ENCODE measurements around the gene ABLIM2.

ABLIM2 gene

DNA sequence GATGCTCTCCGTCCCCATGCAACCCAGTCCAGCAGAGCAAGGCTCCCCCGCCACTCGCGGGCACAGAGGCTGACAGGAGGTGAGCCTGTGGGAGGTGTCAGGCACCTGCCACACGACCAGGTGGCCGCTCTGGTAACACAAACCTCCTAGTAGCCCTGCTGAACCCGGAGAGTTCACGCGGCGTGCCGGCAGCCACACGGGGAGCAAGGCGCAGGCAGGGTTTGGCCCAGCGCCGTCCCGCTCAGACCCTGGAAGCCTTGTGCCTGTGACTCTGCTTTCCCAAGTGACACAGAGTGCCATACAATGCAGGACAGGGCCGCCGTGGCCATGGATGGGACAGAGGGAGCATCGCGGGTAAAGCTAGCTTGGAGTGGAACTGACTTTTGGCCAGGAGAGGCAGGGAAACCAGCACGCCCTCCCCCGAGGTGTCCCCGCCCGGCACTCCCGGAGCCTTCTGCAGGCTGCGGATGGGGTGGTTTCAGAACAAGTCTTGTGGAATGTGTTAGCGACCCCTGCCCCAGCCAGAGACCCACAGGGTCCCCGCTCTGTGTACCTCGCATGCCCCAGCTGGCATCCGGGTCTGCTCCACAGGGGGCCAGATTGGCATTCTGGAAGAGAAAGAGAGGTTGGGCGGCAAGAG lies 174.2 kb downstream of the ABLIM2 start:
- no peak for DNase-seq (ENCODE audit: low read depth)
- TF ChIP-seq, protein P1, sequence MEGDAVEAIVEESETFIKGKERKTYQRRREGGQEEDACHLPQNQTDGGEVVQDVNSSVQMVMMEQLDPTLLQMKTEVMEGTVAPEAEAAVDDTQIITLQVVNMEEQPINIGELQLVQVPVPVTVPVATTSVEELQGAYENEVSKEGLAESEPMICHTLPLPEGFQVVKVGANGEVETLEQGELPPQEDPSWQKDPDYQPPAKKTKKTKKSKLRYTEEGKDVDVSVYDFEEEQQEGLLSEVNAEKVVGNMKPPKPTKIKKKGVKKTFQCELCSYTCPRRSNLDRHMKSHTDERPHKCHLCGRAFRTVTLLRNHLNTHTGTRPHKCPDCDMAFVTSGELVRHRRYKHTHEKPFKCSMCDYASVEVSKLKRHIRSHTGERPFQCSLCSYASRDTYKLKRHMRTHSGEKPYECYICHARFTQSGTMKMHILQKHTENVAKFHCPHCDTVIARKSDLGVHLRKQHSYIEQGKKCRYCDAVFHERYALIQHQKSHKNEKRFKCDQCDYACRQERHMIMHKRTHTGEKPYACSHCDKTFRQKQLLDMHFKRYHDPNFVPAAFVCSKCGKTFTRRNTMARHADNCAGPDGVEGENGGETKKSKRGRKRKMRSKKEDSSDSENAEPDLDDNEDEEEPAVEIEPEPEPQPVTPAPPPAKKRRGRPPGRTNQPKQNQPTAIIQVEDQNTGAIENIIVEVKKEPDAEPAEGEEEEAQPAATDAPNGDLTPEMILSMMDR (conservative IDR thresholded peaks at IDR 0.05; ENCODE audit: low read length): no peak
- no peak overlapping the region for H3K4me3 ChIP-seq (ENCODE audit: low read length)

DNA sequence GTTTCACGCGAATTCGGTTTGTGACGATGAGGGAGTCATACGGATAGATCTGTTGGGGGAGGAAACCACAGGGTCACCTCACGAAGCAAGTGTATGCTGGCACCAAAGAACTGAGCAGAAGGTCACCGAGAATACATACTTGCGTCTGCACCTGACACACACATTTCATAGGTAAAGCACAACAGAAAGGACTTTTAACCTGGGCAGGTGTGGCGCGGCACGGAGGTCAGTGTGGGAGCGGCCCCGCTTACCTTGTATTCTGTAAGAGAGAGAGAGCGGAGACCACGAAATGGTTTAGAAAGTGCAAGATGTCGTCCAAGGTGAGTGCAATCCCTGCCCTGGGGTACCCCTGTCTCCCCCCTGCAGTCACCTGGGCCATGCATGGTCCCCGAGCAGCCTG lies 175.3 kb downstream of the ABLIM2 start:
- no peak overlapping the region for H3K4me3 ChIP-seq (ENCODE audit: low read length)
- DNase-seq (ENCODE audit: low read depth): no peak
- TF ChIP-seq, protein P1 (conservative IDR thresholded peaks at IDR 0.05; ENCODE audit: low read length): no peak

DNA sequence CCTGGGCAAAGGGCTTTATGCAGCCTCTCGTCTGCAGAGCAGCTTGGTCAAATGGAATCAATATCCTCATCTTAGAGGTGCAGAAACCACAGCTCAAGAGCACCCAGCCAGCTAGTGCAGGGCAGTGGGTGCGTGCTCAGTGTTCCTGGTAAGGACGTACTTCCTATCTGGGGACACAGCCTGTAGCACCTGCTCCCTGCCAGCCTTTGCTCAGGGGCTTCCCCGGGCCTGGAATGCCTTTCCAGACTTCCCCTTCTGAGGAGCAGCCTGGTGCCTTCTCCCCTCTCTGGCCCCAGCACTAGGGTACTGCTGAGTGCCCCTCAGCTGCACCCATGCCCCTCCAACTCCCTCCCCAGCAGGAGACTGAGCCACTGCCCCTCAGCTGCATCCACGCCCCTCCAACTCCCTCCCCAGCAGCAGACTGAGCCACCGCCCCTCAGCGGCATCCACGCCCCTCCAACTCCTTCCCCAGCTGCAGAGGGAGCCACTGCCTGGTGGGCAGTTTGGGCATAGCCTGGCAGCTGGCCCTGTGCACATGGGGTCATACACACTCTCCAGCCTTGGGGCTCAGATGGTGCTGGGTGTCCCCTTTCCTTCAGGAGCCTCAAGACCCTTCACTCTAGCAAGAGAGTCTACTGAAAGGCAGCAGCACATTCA lies 176.7 kb downstream of the ABLIM2 start:
- no peak overlapping the region for H3K4me3 ChIP-seq (ENCODE audit: low read length)
- no peak for DNase-seq (ENCODE audit: low read depth)
- TF ChIP-seq, protein P1 (conservative IDR thresholded peaks at IDR 0.05; ENCODE audit: low read length): no peak

DNA sequence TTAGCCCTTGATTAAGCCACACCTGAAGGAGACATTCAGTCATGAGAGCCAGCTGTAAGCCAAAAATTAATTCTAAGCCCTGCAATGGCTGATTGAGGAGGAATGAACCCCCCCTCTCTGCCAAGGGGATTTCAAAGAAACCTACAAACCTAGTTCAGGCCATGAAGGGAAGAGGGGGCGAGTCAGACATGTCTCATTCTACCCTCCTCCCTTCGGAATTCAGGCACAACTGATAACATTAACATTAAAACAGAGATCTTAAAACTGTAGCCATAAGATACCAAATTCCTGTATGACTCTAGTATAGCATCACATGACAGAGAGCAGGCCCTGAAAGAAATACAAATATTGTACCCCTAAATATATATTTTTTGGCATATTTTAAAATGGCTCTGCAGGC lies 178.6 kb downstream of the ABLIM2 start:
- H3K4me3 ChIP-seq (ENCODE audit: low read length): no peak overlapping the region
- TF ChIP-seq, protein P1 (conservative IDR thresholded peaks at IDR 0.05; ENCODE audit: low read length): no peak
- no peak for DNase-seq (ENCODE audit: low read depth)

DNA sequence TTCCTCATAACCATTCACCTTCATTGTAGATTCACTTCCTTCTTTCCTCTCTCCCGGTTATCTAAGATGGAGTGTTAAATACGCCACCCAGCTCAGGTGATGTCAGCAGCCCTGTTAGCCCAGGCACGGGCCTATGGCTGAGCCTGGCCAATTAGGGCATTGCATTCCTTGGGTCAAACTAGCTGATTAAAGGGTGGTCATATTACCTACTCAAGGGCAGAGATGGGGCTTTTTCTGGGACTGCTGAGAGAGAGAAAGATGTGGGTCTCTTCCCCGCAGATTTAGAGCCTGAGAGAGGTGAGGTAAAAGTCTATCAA lies 179.0 kb downstream of the ABLIM2 start:
- no peak overlapping the region for H3K4me3 ChIP-seq (ENCODE audit: low read length)
- DNase-seq (ENCODE audit: low read depth): no peak
- TF ChIP-seq, protein P1 (conservative IDR thresholded peaks at IDR 0.05; ENCODE audit: low read length): no peak

DNA sequence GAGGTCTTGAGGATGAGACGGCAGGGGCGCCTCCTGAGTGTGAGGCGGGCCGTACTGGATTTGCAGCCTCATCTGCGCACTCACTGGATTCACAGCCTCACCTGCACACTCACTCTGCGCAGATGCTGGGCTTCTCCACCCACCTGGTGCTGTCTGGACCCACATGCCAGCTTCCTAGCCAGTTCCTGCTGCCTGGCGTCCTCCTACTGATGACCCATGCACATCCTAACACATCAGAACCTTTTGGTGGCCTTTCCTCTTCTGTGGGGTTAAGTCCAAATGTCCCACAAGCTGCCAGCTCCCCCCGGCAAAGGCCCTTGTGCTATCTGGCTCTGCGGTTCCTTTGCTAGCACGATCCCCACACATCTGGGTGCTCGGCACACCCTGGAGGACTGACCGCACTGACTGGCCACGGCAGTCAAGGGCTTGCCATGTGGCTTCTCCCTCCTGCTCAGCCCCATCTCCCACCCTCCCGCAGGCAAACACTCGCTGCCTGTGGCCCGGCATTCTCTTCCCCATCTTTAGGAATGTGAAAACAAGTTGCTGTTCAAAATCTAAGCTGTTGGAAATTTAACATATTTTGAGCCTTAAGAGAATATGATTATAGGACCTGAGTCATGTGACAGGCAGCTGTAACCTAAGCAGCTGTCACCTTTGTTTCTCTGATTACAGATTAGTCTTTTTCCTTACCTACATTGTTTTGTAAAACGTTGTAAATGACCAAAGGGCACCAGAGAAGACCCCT lies 179.5 kb downstream of the ABLIM2 start:
- TF ChIP-seq, protein P1 (conservative IDR thresholded peaks at IDR 0.05; ENCODE audit: low read length): no peak
- peak; percentile 25 for DNase-seq (ENCODE audit: low read depth)
- H3K4me3 ChIP-seq (ENCODE audit: low read length): no peak overlapping the region

DNA sequence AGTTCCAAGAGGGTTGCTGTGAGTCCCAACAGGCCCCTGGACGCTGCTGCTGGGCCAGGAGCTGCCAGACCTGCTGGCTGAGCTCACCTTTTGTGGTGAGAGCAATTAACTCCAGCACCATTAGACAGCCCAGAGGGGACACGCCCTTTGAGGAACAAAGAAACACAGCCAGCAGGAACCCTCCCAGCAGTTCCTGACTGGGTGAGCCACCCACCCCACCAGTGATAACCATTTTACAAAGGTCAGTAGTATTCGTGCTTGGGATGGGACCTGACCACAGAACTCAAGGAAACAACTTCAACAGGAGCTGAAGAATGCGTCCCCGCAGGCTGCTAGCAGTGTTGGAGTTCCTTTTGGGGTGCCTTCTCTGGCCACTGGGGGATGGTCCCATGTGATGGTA lies 180.1 kb downstream of the ABLIM2 start:
- TF ChIP-seq, protein P1 (conservative IDR thresholded peaks at IDR 0.05; ENCODE audit: low read length): no peak
- DNase-seq (ENCODE audit: low read depth): no peak
- no peak overlapping the region for H3K4me3 ChIP-seq (ENCODE audit: low read length)

Measured in AG10803 (cell line).